T-helper 17 cell (primary cell): Measurements from ENCODE around the gene NUDT9. TPM values are rescaled to one million over a fixed set of nuclear protein-coding genes. Genes with fewer than 3 reads are reported as not detected.
A peak's percentile ranks its signal among the peaks of the same experiment; 100 is the strongest.
"Not testable (repeated sequence)": the region's sequence is repeated elsewhere in the genome, so short reads cannot be mapped to it uniquely, and the experiment has no call there.

Source experiments
- ATAC-seq: fragments of 150-1000 bp; cut with Tn5 transposase; 2 replicates; pipeline ENCODE4 v1.10.0; 2021; ENCODE audit warnings: mild to moderate bottlenecking, moderate library complexity
- DNase-seq, 3 donors: peaks; one replicate each; pipeline versions ENCODE4 v3.0.0 to v3.0.0-alpha.2; 2020 to 2021
- H3K9me3 ChIP-seq: one replicate; pipeline ENCODE4 v1.7.0; 2013; ENCODE audit warnings: low read length, mild to moderate bottlenecking; ENCODE audit not compliant: control insufficient read depth, poor library complexity, severe bottlenecking
- H3K27ac Mint-ChIP-seq: one replicate; pipeline ENCODE4 v1.8.0; 2022; ENCODE audit warnings: mild to moderate bottlenecking, moderate library complexity, mixed read lengths
- H3K27me3 Mint-ChIP-seq: one replicate; pipeline ENCODE4 v1.8.0; 2022; ENCODE audit warnings: mixed read lengths
- H3K36me3 Mint-ChIP-seq: one replicate; pipeline ENCODE4 v1.8.0; 2022; ENCODE audit warnings: low read depth, mixed read lengths
- H3K4me1 Mint-ChIP-seq: one replicate; pipeline ENCODE4 v1.8.0; 2022; ENCODE audit warnings: mild to moderate bottlenecking, mixed read lengths
- H3K4me3 Mint-ChIP-seq: one replicate; pipeline ENCODE4 v1.8.0; 2022; ENCODE audit warnings: mild to moderate bottlenecking, moderate library complexity, mixed read lengths
- total RNA-seq, 4 donors: library from RNA in 2 of 4; stranded (reverse) in 2 of 4; gene quantifications; one replicate each; pipeline ENCODE4 v1.2.3 and lab custom pipeline; 2022 to 2026

NUDT9 gene
- total RNA-seq, 2 donors from 2014 or later, result 6.2 to 9.7 TPM

DNA sequence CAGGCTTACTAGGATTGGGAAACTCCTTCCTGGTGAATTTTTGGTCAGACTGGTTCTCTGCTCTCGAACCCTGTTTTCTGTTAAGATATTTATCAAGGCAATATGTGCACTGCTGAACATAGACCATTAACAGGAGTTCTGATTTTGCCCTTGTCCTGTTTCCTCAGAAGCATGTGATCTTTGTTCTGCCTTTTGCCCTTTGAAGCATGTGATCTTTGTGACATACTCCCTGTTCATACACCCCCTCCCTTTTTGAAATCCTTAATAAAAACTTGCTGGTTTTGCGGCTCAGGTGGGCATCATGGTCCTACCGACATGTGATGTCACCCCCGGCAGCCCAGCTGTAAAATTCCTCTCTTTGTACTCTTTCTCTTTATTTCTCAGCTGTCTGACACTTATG is 4.0 kb upstream of the NUDT9 start:
- H3K27ac Mint-ChIP-seq, H3K9me3 ChIP-seq, H3K4me3 Mint-ChIP-seq, H3K4me1 Mint-ChIP-seq, ATAC-seq, DNase-seq, H3K27me3 Mint-ChIP-seq, H3K36me3 Mint-ChIP-seq: not testable (repeated sequence)

DNA sequence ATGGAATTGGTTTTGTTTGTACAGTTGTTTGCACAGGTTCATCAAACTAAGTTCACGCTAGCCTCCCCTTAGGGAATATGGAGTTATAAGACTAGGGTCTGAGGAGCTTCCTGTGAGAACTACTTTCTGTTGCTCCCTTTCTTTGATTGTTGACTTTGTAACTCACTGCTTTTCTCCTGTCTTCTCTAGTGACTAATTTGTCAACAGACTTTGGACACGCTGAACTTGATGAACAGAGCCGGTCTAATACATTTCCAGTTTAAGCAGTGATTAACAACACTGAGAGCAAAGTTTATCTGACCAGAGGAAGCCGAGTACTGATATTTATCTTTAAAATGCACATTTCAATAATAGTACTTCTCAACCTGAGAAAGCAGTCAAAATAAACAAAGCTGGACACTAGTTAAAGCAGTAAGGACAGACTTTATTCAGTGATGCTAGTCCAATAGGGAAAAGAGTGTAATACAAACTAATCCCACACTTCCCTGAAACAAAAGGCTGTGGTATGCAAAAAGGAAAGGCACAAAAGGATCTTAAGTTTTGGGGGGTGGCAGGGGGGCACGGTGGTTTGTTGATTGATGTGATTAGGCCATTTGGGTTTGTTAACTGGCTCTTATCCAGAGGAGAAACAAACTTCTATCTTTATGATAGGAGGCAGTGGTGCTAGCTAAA is 2.7 kb upstream of the NUDT9 start:
- Mint-ChIP-seq H3K36me3 (no peaks in the 10 kb centered on the region), H3K27me3 (no peaks in the 10 kb centered on the region), H3K4me3 (no peak overlapping the region), H3K27ac (no peak overlapping the region), H3K4me1 (peaks cover 14% of the 10 kb centered on the region)
- ATAC-seq (no peak), DNase-seq (no peak)
- no peaks in the 10 kb centered on the region for H3K9me3 ChIP-seq

DNA sequence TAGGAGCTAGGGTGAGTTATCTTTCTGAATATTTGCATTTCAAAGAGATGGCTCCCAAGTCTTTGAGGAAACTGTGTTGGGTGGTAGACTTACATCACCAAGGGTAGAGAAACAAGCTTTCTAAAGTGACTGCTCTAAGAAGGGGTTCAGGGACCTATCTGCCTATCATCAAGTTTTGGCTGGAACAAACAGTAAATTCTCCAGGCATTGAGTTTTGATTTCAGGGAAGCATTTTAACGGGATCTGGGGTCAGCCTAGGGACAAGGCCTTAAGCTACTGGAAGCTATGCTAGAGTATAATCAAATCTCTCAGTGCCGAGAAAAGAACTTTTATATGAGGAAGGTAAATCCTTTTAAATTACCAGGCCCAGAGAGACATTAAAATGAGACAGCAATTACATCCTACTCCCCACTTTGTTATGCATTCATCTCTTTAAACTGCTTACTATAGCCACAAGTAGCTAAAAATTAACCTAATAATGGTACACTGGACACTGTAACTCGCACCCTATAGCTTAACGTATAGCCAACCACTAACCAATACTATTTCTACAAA is 2.0 kb upstream of the NUDT9 start:
- DNase-seq, result no peak
- no peak overlapping the region for H3K4me3 Mint-ChIP-seq
- ATAC-seq, result no peak
- H3K27ac Mint-ChIP-seq, result no peak overlapping the region
- H3K27me3 Mint-ChIP-seq, result no peaks in the 10 kb centered on the region
- peaks cover 14% of the 10 kb centered on the region for H3K4me1 Mint-ChIP-seq
- no peaks in the 10 kb centered on the region for H3K36me3 Mint-ChIP-seq
- no peaks in the 10 kb centered on the region for H3K9me3 ChIP-seq

DNA sequence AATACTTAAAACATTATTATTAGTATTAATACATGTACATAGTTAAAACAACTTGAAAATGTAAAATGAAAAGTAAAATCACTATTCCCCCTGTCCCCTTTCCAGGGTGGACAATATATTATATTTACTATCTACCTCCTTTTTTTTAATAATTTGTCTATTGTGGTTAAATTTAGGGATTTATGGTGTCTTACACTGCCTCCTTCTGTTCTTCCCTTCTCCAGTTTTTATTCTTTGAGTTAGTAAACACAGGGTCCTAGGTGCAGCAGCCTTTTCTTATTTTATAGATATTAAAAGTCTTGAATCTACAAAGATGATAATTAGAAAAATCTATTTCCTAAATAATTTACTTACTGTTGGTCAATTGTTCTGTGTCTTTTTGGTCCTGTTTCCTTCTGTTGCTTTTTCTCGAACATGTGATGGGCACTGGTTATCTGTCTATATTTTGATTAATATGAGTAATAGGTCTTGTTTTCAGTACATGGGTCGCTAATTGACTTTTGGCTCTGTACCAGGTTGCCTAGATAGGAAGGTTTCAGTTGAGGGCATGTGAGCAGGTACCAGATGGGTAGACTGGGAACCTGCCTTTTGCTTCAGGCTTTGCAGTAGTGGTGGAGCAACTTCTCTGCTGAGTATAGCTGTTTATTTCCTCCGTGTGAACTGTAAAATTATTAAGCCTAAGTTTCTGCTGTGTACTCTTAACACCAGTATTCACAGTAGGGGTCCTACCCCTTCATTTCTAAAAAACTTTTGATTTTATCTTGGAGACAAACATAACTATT is 1.1 kb downstream of the NUDT9 start:
- H3K4me1 Mint-ChIP-seq, result peaks cover 14% of the 10 kb centered on the region
- DNase-seq (no peak), ATAC-seq (no peak)
- H3K4me3 Mint-ChIP-seq, result peak overlapping the region; percentile 94
- no peaks in the 10 kb centered on the region for H3K9me3 ChIP-seq
- peak overlapping the region; percentile 97 for H3K27ac Mint-ChIP-seq
- H3K27me3 Mint-ChIP-seq, result no peaks in the 10 kb centered on the region
- H3K36me3 Mint-ChIP-seq, result no peaks in the 10 kb centered on the region

DNA sequence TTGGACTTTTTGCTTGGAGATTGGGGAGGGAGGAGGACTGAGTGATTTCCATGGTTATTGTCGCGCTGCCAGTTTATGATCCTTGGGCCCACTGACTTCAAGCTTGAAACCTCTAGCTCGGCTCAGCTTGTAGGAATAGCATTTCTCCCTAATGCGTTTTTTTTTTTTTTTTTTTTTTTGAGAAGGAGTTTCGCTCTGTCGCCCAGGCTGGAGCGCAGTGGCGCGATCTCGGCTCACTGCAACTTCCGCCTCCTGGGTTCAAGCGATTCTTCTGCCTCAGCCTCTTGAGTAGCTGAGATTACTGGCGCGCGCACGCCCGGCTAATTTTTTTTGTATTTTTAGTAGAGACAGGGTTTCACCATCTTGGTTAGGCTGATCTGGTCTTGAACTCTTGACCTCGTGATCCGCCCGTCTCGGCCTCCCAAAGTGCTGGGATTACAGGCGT is 1.7 kb downstream of the NUDT9 start:
- DNase-seq, H3K9me3 ChIP-seq, ATAC-seq, H3K36me3 Mint-ChIP-seq, H3K27me3 Mint-ChIP-seq: not testable (repeated sequence)
- peak overlapping the region; percentile 94 for H3K4me3 Mint-ChIP-seq
- peaks cover 14% of the 10 kb centered on the region for H3K4me1 Mint-ChIP-seq
- peak overlapping the region; percentile 63 for H3K27ac Mint-ChIP-seq

DNA sequence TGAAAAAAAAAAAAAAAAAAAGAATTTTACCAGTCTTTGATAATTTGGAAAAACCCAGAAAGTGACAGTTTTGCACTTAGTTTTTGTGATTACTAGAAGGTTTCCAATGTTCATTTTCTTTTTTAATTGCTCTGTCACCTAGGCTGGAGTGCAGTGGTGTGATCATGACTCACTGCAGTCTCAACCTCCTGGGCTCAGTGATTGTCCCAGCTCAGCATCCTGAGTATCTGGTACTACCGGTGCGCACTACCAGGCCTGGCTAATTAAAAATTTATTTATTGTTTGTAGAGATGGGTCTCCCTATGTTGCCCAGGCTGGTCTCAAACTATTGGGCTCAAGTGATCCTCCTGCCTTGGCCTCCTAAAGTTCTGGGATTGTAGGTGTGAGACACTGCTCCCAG is 3.3 kb downstream of the NUDT9 start:
- no peak overlapping the region for H3K27ac Mint-ChIP-seq
- no peaks in the 10 kb centered on the region for H3K27me3 Mint-ChIP-seq
- ATAC-seq, result no peak
- H3K36me3 Mint-ChIP-seq, result no peaks in the 10 kb centered on the region
- DNase-seq, result no peak
- no peak overlapping the region for H3K4me3 Mint-ChIP-seq
- H3K9me3 ChIP-seq, result no peaks in the 10 kb centered on the region
- H3K4me1 Mint-ChIP-seq, result peaks cover 23% of the 10 kb centered on the region

DNA sequence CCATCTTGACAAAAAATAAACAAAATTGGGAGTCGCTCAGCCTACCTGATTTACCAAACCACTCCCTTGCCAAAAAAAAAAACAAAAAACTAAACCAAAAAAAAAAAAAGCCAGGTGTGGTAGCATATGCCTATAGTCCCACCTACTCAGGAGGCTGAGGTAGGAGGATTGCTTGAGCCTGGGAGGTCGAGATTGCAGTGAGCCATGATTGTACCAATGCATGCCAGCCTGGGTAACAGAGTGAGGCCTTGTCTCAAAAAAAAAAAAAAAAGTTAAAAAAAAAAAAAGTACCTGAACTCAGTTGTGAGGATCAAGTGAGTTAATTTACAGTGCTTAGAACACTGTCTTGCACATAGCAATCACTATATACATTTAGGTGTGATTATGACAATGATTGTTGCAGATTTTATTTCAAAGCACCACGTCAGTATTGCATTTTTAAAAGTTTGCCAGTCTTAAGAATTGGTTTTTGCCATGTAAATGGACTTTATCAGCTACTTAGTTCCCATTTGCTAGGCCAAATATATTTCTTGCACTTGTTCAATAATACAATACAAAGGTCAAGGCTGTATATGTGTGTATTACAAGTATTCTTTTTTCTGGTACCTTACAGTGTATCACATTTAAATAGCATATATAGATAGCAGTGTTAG is 4.6 kb downstream of the NUDT9 start:
- Mint-ChIP-seq H3K27ac (no peak overlapping the region), H3K36me3 (no peaks in the 10 kb centered on the region), H3K4me1 (peaks cover 25% of the 10 kb centered on the region), H3K4me3 (no peak overlapping the region), H3K27me3 (no peaks in the 10 kb centered on the region)
- ATAC-seq (no peak), DNase-seq (no peak)
- no peaks in the 10 kb centered on the region for H3K9me3 ChIP-seq

DNA sequence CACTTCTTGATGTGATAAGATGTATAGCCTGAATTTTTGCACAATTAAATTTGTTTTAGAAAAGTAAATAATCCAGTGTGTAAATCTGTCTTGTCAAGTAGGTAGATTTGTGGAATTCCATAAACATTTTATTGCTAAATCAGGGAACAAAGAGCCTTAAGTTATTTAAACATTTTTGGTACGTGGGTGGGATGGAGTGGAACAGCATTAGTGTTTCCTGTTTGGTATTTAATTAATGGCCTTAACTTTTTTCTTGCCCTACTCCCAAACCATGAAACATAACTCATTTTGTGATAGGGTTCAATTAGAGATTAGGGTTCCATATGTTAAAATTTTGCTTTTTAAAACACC is 5.1 kb downstream of the NUDT9 start:
- no peaks in the 10 kb centered on the region for H3K9me3 ChIP-seq
- DNase-seq (no peak), ATAC-seq (no peak)
- peaks cover 26% of the 10 kb centered on the region for H3K4me1 Mint-ChIP-seq
- no peaks in the 10 kb centered on the region for H3K36me3 Mint-ChIP-seq
- H3K4me3 Mint-ChIP-seq, result no peak overlapping the region
- peak overlapping the region; percentile 16 for H3K27ac Mint-ChIP-seq
- H3K27me3 Mint-ChIP-seq, result no peaks in the 10 kb centered on the region

DNA sequence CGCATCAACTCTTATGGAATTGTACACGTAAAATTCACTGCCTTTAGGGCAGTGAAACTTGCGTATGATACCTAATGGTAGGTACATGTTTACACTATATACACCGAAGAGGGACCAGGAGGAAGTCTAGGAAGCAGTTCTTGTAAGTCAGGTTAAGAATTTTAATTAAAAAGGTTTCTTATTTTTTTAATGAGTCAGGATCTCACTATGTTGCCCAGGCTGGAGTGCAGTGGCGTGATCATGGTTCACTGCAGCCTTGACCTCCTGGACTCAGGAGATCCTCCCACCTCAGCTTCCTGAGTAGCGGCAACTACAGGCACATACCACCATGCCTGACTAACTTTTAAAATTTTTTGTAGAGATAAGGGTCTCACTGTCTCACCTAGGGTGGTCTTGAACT is 6.6 kb downstream of the NUDT9 start:
- Mint-ChIP-seq H3K27me3 (no peaks in the 10 kb centered on the region), H3K27ac (no peak overlapping the region), H3K4me1 (peaks cover 26% of the 10 kb centered on the region), H3K36me3 (no peaks in the 10 kb centered on the region), H3K4me3 (no peak overlapping the region)
- no peaks in the 10 kb centered on the region for H3K9me3 ChIP-seq
- DNase-seq (no peak), ATAC-seq (no peak)

DNA sequence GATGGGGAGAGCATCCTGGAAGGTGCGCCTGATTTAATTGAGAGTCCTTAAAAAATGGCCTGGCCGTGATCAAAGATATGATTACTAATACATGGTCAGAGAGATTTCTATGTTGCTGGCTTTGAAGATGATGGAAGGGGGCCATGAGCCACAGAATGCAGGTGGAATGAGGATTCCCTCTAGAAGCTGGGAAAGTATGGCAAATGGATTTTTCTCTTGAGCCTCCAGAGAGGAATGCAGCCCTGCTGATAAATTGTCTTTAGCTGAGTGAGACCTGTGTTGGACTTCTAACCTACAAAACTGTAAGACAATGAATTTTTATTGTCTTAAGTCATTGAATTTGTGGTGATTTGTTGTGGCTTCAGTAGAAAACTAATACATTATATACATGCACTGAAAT is 7.7 kb downstream of the NUDT9 start:
- Mint-ChIP-seq H3K4me3 (no peak overlapping the region), H3K36me3 (no peaks in the 10 kb centered on the region), H3K4me1 (peaks cover 25% of the 10 kb centered on the region), H3K27ac (no peak overlapping the region), H3K27me3 (no peaks in the 10 kb centered on the region)
- no peak for ATAC-seq
- no peaks in the 10 kb centered on the region for H3K9me3 ChIP-seq
- DNase-seq, result no peak

DNA sequence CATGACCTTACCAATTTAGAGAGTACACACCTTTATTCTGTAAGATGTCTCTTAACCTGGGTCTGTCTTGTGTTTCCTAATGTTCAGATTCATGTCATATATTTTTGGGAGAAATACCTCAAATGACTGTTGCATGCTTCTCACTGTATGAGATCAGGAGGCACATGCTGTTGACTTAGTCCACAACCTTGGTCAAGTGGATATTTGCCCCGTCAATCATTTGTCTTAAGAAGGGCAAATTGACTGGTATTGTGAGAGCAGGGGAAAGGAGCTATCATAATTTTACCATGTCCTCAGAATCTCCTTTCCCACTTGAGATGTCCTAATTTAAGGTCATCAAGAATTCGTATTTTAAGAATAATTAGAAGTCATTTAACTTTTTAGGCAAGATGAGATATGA is 11.0 kb downstream of the NUDT9 start:
- DNase-seq (no peak), ATAC-seq (no peak)
- peaks cover 28% of the 10 kb centered on the region for H3K4me1 Mint-ChIP-seq
- H3K9me3 ChIP-seq, result no peaks in the 10 kb centered on the region
- no peaks in the 10 kb centered on the region for H3K27me3 Mint-ChIP-seq
- no peak overlapping the region for H3K27ac Mint-ChIP-seq
- peaks cover 5% of the 10 kb centered on the region for H3K36me3 Mint-ChIP-seq
- no peak overlapping the region for H3K4me3 Mint-ChIP-seq

DNA sequence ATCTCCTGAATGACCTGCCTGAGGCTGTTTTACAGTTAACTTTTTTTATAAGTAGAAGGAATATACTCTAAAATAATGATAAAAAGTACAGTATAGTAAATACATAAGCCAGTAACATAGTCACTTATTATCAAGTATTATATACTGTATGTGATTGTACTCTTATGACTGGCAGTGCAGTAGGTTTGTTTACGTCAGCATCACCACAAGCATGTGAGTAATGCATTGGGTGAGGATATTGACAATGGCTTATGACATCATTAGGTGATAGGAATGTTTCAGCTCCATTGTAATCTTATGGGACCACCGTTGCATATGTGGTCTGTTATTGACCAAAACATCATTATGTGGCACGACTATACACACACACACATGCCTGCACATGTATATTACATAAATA is 20.5 kb downstream of the NUDT9 start:
- Mint-ChIP-seq H3K27me3 (no peaks in the 10 kb centered on the region), H3K36me3 (peaks cover 13% of the 10 kb centered on the region), H3K27ac (no peak overlapping the region), H3K4me3 (no peak overlapping the region), H3K4me1 (peaks cover 10% of the 10 kb centered on the region)
- DNase-seq (no peak), ATAC-seq (no peak)
- no peaks in the 10 kb centered on the region for H3K9me3 ChIP-seq

DNA sequence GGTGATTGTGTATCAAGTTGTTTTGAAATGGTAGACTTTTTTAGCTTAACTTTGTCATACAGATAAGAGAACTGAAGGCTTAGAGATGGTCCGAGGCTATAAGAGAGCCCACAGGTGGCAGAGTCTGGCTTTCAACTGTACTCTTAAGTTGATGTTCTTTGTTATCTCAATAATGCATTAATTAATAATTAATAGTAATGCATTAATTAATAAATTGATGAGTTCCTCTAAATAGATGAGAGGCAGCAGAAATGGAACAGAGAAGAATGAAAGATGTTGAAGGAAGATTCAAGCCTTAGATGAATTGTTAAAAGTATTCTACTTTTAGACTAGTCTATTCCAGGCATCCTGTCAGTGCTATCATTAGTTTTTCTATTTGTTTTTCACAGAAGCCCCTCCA is 22.4 kb downstream of the NUDT9 start:
- Mint-ChIP-seq H3K36me3 (peaks cover 9% of the 10 kb centered on the region), H3K27me3 (no peaks in the 10 kb centered on the region), H3K4me3 (no peak overlapping the region), H3K27ac (peak overlapping the region; percentile 51), H3K4me1 (peaks cover 10% of the 10 kb centered on the region)
- H3K9me3 ChIP-seq, result no peaks in the 10 kb centered on the region
- DNase-seq (no peak), ATAC-seq (no peak)
